Measurements from ENCODE around the gene ECHDC1.
"Not testable (repeated sequence)": the region's sequence is repeated elsewhere in the genome, so short reads cannot be mapped to it uniquely, and the experiment has no call there.

The ECHDC1 gene, protein sequence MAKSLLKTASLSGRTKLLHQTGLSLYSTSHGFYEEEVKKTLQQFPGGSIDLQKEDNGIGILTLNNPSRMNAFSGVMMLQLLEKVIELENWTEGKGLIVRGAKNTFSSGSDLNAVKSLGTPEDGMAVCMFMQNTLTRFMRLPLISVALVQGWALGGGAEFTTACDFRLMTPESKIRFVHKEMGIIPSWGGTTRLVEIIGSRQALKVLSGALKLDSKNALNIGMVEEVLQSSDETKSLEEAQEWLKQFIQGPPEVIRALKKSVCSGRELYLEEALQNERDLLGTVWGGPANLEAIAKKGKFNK

DNA sequence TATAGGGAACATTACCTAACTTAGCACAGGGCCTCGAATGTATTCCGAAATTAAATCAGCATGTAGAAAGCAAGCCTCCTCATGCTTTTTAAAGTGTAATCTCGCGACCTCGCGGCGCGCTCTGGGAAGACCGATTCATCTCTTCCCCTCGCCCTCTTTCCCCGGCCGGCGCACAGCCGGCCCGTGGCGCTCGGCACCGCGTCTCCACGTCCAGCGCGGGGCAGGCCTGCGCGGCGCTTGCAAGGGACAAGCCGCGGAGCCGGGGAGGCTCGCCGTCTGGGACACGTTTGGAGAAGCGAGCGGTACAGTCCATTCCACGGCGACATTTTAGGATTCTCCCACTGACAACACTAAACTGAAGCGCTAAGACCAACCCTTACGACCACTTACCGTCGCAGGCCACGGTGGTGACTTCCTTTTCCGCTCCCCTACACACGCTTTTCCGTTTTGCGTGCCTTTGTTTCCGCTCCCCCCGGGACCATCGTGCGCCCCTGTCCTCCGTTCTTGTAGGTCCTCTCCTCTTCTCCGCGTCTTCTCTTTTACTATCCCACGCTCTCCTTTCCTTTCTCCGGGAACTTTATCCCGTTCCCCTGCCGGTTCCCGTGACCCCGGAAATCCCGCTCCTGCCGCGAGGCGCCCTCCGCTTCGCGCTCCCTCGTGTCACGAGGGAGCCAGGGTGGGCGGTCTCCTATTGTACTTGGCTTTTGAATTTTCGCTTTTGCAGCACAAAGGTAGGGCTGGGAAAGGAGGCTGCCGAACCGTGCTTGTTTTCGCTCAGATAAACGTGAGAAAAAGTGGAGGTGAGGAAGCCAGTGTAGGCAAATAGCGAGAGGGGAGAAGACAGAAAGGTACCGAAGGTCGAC, at the start of gene ECHDC1:
Gene ECHDC1, minus strand, starts transcription at position 664 of the 863 bp plus-strand sequence. CDS start 12,581 bp downstream, outside the sequence.
- DNase-seq (ENCODE audit: low read depth), result peak; percentile 31

DNA sequence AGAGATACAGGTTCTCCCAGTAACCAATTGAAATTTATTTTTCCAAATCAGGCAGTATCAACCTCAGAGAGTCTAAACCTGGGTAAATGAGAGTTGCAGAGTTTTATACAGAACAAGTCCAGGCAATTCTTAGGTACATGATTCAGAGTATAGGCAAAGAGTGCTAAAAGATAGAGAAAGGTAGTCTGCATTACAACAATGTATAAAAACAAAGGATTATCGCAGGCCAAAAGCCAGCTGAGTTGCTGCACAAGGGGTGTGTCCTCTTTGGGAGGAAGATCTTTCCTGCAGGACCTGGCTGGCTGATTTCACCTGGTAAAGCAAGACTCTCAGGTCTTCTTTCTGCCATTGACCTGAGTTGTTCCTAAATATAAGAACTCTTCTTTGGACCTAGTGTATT, 48.9 kb upstream of the ECHDC1 start:
- DNase-seq (ENCODE audit: low read depth), result no peak

DNA sequence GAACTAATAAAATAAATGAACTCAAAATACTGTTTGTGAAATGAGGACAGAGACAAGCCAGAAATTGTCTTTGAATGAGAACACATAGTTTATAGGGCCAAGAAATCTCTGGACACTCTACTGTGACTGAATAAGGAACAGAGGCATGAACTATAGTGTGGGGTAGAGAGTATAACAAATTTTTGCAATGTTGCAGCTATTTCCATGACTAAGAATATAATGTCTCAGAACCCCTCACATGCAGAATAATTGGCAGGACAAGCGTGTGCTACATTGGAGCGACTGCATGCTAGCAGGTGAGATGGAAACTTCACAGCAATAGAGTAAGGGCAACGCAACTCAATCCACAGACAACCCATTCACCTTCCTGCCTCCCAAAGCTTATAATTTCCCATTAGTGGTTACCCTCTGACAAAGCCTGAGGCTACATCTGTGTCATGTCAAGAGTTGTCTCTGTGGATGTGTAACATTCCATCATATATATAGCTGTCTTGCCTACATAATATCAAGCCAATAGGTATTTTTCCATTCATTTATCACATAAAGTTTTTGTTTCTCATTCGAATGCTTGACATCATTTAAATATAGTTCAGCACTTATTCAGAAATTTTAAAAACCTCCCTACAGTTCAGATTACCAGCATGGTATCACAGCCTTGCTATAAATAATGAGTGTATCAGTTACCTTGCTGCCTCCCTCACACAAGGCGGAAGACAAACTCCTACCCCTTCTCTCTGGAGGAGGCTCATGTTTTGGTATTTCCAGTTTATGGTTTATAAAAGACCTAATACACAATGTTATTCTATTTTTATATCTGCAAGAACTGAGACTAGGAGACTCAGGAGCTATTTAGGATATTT, 47.9 kb upstream of the ECHDC1 start:
- DNase-seq (ENCODE audit: low read depth), result no peak

DNA sequence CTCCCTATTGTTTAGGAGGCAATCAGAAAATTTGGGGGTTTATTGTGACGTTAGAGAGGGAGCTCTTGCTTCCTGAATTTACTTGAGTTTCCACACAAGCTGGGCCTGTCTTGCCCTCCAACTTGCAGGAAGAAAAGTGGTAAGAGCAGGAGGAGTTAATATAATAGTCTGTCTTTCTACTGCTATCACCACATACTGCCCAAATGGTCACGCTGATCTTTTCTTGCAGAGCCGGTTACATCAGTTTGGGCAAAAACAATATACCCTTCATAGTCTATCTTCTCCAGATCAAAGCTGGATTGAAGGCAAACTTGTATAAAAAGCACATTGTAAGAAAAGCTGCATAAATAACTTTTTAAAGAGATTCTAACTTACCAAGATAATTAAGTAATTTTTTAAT, 46.3 kb upstream of the ECHDC1 start:
- DNase-seq (ENCODE audit: low read depth), result no peak

DNA sequence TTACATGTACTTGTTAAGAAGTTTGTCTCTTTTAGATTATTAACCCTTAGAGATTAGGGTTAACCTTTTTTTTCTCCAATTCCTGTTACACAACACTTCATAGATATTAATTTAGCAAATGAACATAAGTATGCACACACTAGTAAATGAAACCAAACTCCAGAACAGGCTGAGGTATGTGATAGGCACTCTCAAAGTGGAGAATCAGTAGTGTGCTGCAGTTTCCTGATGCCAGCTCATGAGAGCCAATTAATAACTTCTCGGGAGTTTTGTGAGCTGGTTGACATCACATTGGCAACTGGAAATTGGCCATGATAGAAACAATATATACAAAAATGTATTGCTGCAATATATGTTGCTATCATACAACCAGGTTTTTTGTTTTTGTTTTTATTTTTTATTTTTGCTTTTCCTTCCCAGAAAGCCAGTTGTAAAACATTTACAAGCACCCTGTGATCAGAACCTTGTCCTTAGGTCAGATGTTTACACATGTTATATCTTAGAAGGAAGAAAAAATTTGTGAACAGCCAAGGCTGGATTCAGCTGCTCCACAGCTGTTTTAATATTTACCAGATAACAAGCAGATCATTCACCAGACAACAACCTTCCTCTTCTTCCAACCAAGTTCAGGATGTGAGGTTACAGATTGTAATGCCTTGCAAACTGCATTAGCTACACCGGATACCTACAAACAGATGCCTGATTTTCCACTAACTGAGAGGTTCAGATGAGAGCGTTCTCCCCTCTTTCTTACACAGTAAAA, 42.4 kb upstream of the ECHDC1 start:
- DNase-seq (ENCODE audit: low read depth), result no peak

DNA sequence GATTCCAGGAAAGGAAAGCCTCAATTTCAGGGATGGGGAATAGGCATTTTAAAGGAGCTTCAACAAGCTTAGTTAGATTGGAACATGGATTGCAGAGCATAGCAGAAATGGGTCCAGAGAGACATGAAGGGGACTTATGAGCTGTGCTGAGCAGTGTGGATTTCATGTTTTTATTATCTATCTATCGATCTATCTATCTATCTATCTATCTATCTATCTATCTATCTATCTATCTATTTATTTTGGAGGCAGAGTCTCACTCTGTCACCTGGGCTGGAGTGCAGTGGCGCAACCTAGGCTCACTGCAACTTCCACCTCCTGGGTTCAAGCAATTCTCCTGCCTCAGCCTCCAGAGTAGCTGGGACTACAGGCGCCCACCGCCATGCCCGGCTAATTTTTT, 41.4 kb upstream of the ECHDC1 start:
- not testable (repeated sequence) for DNase-seq (ENCODE audit: low read depth)

DNA sequence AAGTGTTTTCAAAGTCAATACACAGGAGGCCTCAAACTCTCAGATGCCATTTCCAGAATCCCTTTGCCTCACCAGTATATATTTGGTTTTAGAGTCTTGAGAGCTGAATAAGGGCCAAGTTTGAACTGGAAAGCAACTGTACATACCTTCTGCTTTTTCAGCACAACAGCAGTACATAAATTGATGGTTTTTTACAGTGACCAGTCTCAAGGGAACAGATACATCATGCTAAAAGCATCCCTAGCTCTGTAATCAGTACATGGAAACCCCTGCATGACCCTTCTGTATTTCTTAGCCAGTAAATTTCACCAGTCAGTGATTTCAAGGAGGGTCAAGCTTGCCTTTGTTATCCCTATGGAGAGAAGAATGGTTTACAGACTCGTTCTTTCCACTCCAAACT, 40.6 kb upstream of the ECHDC1 start:
- DNase-seq (ENCODE audit: low read depth), result no peak

- DNase-seq (ENCODE audit: low read depth), result no peak
These were observed 39.0 kb upstream of the ECHDC1 start for GRCh38 chr6:127382413-127382812.

GRCh38 chr6:127381384-127381783, 38.0 kb upstream of the ECHDC1 start:
- DNase-seq (ENCODE audit: low read depth), result no peak

GRCh38 chr6:127376685-127377084, 33.3 kb upstream of the ECHDC1 start:
- DNase-seq (ENCODE audit: low read depth), result no peak

DNA sequence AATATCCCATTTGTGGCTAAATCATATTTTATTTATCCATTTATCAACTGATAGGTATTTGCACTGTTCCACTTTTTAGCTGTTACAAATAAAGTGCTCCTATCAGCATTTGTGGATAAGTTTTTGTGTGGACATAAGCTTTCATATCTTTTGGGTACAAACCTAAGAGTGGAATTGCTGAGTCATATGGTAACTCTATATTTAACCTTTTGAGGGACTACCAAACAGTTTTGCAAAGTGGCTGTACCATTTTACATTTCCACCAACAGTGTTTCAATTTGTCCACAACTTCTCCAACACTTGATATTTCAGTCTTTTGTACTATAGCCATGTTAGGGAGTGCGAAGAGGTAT, 23.6 kb upstream of the ECHDC1 start:
- DNase-seq (ENCODE audit: low read depth), result no peak

DNA sequence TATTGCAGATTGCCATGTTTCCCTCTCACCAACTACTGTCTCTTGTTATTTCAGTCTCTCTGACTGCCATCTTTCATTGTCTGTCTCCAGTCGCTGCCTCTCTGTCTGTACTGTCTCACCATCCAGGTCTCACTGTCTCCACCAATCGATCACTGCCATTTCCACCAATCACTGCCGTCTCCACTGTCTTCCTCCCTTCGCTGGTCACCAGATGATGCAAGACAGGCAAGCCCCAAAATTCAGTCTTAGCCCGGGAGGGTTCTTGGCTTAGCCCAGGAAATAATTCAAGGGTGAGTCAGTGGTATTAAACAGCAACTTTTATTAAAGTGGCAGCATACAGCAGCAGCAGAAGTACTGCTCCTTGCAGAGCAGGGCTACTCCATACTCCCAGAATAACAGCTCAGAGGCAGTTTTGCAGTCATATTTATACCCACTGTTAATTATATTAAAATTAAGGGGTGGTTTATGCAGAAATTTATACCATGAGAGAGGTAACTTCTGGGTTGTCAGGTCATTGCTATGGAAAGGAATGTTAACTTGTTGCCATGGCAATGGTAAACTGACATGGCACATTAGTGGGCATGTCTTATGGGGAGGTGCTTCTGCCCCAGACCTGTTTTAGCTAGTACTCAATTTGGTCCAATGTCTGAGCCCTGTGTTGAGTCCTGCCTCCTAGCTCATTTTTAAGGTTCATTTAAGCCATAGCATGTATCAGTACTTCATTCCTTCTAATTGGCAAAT, 23.0 kb upstream of the ECHDC1 start:
- DNase-seq (ENCODE audit: low read depth), result no peak

DNA sequence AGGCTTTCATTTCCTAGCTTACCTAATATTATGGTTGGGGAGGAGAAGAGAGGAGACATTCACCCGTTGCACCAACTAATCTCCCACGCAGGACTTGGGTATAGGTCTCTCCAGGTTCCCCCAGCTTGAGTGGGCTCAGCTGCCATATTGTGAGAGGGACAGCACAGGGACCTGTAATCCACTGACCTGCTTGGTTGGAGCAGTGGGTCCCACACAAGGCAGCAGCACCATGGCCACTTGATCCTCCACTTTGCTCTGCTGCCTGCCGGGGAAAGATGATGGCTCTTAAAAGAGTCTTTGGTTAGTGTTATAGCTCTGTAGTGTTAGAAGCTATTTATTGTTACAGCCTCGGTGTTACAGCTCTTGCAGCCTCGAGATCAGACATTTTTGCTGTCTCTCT, 22.5 kb upstream of the ECHDC1 start:
- no peak for DNase-seq (ENCODE audit: low read depth)

DNA sequence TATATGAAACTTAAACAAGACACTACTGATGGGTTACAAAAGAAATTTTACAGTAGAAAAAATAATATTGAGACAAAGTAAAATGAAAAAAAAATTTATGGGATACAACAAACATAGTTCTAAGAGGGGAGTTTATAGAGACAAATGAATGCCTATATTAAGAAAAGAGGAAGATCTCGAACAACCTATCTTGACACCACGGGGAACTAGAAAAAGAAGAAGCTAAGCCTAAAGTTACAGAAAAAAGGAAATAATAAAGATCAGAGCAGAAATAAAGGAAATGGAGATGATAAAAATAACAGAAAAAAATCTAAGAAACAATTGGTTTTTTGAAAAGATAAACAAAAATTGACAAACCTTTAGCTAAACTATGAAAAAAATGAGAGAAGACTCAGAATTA, 9.1 kb upstream of the ECHDC1 start:
- DNase-seq (ENCODE audit: low read depth), result no peak

- DNase-seq (ENCODE audit: low read depth), result no peak
These were observed 6.6 kb upstream of the ECHDC1 start for GRCh38 chr6:127349980-127350379.

DNA sequence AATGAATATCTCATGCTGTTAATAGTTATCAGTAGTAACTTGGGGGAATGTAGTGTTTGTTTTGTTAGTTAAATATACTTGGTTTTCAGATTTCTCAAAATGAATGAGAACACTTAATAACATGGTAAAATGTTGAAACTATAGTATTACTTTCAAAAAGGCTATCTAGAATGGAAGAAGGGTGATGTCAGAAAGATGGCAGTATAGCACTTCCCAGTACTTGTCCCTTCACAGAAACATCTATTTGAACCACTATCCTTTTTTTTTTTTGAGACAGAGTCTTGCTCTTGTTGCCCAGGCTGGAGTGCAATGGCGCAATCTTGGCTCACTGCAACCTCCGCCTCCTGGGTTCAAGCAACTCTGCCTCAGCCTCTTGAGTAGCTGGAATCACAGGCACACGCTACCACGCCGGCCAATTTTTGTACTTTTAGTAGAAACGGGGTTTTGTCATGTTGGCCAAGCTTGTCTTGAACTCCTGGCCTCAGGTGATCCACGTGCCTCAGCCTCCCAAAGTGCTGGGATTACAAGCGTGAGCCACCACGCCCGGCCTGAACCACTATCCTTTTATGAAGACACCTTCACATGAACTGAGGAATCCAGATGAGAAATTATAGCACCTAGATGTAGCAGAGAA, 4.7 kb upstream of the ECHDC1 start:
- DNase-seq (ENCODE audit: low read depth), result no peak

- DNase-seq (ENCODE audit: low read depth), result no peak
These were observed 3.8 kb upstream of the ECHDC1 start for GRCh38 chr6:127347178-127347577.

DNA sequence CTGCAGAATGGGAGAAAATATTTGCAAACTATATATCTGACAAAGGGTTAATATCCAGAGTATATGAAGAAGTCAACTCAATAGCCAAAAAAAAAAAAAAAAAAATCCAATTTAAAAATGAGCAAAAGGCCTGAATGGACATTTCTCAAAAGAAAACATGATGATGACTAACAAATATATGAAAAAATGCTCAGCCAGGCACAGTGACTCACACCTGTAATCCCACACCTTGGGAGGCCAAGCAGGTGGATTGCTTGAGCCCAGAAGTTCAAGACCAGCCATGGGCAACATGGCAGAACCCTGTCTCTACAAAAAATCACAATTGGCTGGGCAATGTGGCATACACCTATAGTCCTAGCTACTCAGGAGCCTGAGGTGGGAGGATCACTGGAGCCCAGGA, 2.1 kb upstream of the ECHDC1 start:
- DNase-seq (ENCODE audit: low read depth), result no peak

DNA sequence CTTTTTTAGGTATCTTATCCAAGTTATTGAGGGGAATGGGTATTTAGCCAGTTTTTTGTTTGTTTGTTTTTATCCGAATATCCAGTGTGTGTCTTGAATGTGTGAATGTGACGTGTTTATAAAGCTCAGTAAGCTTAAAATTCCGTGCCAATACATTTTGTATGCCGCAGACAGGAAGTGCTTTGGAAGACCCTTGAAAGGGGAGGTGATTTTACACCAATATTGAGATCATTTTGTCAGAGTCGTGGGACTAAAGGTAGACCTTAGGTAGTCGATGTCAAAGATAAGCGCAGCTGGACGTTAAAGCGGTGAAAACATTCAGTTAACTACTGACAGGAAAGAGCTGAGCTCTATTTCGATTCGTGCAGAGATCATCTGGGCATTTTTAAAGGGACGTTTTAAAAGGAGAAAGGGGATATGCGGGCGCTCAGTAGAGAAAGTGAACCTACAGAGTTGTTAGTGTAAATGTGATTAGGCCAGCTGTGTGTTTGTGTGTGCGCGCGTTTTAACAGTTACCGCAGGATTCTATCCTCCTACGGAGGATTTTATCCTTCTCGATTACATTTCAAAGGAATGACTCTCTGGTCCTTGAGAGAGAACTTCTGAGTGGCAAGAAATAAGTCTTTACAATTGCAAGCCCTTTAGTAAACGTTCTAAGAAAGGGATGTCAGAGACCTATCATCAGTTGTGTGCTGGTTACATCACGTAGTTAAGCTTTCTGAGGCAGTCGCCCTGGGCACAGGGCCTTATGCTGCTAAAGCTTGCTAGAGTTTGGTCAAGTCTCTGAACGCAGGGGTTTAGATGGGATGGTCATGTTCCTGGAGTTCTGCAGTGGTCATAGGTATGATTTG, 625 bp upstream of the ECHDC1 start:
- DNase-seq (ENCODE audit: low read depth), result no peak
